CD14-positive monocyte (primary cell): ENCODE results near the gene NPNT. TPM values are rescaled to one million over a fixed set of nuclear protein-coding genes. Genes with fewer than 3 reads are reported as not detected.

Source experiments
- DNase-seq, 3 donors: peaks; one replicate each; pipeline ENCODE4 v3.0.0-alpha.2; 2011 to 2022
- H2AFZ ChIP-seq: 2 replicates; pipeline ENCODE4 v1.6.0; 2012; ENCODE audit warnings: mild to moderate bottlenecking, low read depth, low read length, inconsistent platforms; ENCODE audit not compliant: insufficient read depth, poor library complexity, severe bottlenecking
- H3K27ac ChIP-seq, 2 donors: 1 replicate in 1 of 2; 2 replicates in 1 of 2; pipeline ENCODE4 v1.5.1; 2012 to 2013; ENCODE audit warnings: low read length in 2 of 2, control low read depth in 1 of 2, inconsistent platforms in 1 of 2, low read depth in 1 of 2, mild to moderate bottlenecking in 1 of 2
- H3K27me3 ChIP-seq, 2 donors: one replicate each; pipeline versions ENCODE4 v1.6.0 to v1.6.1; 2011 to 2013; ENCODE audit warnings: low read length in 2 of 2; ENCODE audit not compliant: control insufficient read depth in 2 of 2, insufficient read depth in 2 of 2
- H3K36me3 ChIP-seq, 2 donors: replicated peaks in 1 of 2; 1 replicate in 1 of 2; 2 replicates in 1 of 2; pipeline versions ENCODE4 v1.5.1 to v1.6.1; 2012 to 2013; ENCODE audit warnings: low read length in 2 of 2, control low read depth in 1 of 2, inconsistent platforms in 1 of 2, mild to moderate bottlenecking in 1 of 2; ENCODE audit not compliant: insufficient read depth in 2 of 2, control insufficient read depth in 1 of 2
- H3K4me1 ChIP-seq, 2 donors: 1 replicate in 1 of 2; 2 replicates in 1 of 2; pipeline versions ENCODE4 v1.5.1 to v1.6.1; 2012 to 2013; ENCODE audit warnings: low read length in 2 of 2, control low read depth in 1 of 2, inconsistent platforms in 1 of 2, mild to moderate bottlenecking in 1 of 2, moderate library complexity in 1 of 2; ENCODE audit not compliant: insufficient read depth in 2 of 2, control insufficient read depth in 1 of 2
- H3K4me2 ChIP-seq: replicated peaks from 2 replicates; pipeline ENCODE3; 2012; ENCODE audit warnings: low read length, moderate library complexity, mild to moderate bottlenecking; ENCODE audit not compliant: poor library complexity, severe bottlenecking; ENCODE audit errors: extremely low read depth
- H3K4me3 ChIP-seq, 3 experiments: fragments of 200-600 bp in 1 of 3; sonication (generic) in 1 of 3; replicated peaks in 1 of 3; 1 replicate in 2 of 3; 2 replicates in 1 of 3; pipeline ENCODE4 v1.5.1; 2011 to 2013; ENCODE audit warnings: low read length in 3 of 3, mild to moderate bottlenecking in 3 of 3, control low read depth in 2 of 3, low read depth in 2 of 3, inconsistent platforms in 1 of 3, moderate library complexity in 1 of 3
- H3K79me2 ChIP-seq: 2 replicates; pipeline ENCODE4 v1.6.0; 2012; ENCODE audit warnings: mild to moderate bottlenecking, control low read depth, inconsistent platforms, low read length, moderate library complexity; ENCODE audit not compliant: insufficient read depth
- H3K9ac ChIP-seq: 2 replicates; pipeline ENCODE4 v1.6.0; 2017; ENCODE audit warnings: low read length, mild to moderate bottlenecking; ENCODE audit not compliant: insufficient read depth, poor library complexity, severe bottlenecking
- H3K9me3 ChIP-seq, 2 donors: replicated peaks in 1 of 2; 1 replicate in 1 of 2; 2 replicates in 1 of 2; pipeline versions ENCODE4 v1.5.1 to v1.6.1; 2012 to 2013; ENCODE audit warnings: low read length in 2 of 2, control low read depth in 1 of 2; ENCODE audit not compliant: control insufficient read depth in 1 of 2, insufficient read depth in 1 of 2
- H4K20me1 ChIP-seq: 2 replicates; pipeline ENCODE4 v1.6.0; 2012; ENCODE audit warnings: mild to moderate bottlenecking, low read length, control low read depth, moderate library complexity; ENCODE audit not compliant: insufficient read depth
- H3K27ac Mint-ChIP-seq, 7 donors: one replicate each; pipeline ENCODE4 v1.8.0; 2020; ENCODE audit warnings: mild to moderate bottlenecking in 7 of 7, mixed read lengths in 7 of 7, moderate library complexity in 6 of 7, inconsistent platforms in 2 of 7
- H3K27me3 Mint-ChIP-seq, 3 donors: one replicate each; pipeline ENCODE4 v1.8.0; 2021 to 2022; ENCODE audit warnings: low read depth in 3 of 3, mild to moderate bottlenecking in 3 of 3, mixed read lengths in 3 of 3, moderate library complexity in 3 of 3, inconsistent platforms in 1 of 3
- H3K36me3 Mint-ChIP-seq, 2 donors: one replicate each; pipeline ENCODE4 v1.8.0; 2020; ENCODE audit warnings: mixed read lengths in 2 of 2, inconsistent platforms in 1 of 2, mild to moderate bottlenecking in 1 of 2
- H3K4me1 Mint-ChIP-seq: one replicate; pipeline ENCODE4 v1.8.0; 2020; ENCODE audit warnings: mild to moderate bottlenecking, mixed read lengths
- H3K4me3 Mint-ChIP-seq, 2 donors: one replicate each; pipeline ENCODE4 v1.8.0; 2020; ENCODE audit warnings: mild to moderate bottlenecking in 2 of 2, mixed read lengths in 2 of 2, moderate library complexity in 1 of 2
- H3K9me3 Mint-ChIP-seq, 7 donors: one replicate each; pipeline ENCODE4 v1.8.0; 2020 to 2022; ENCODE audit warnings: mixed read lengths in 7 of 7, mild to moderate bottlenecking in 6 of 7, moderate library complexity in 6 of 7, inconsistent platforms in 2 of 7
- WGBS: methylation state at CpG from one replicate; pipeline ENCODE4 v1.1.5; 2013; ENCODE audit warnings: missing lambda C conversion rate; ENCODE audit not compliant: insufficient coverage; 5-methylcytosine and 5-hydroxymethylcytosine counted together
- intact Hi-C, 2 donors: fragments of 100-400 bp; cut with micrococcal nuclease; formaldehyde crosslinking; loops; one replicate each; pipeline versions ENCODE4 v1.15.0 to v1.15.1; 2023
- polyA plus RNA-seq, 3 donors: library from polyadenylated mRNA; depleted of rRNA in 1 of 3; unstranded in 2 of 3; stranded (reverse) in 1 of 3; fragments of 300-500 nt in 2 of 3; fragments of >200 nt in 1 of 3; fragmentation: Illumina TruSeq in 2 of 3; gene quantifications; 1 replicate in 2 of 3; 2 replicates in 1 of 3; pipeline ENCODE4 v1.2.3, GENCODE V29; 2012 to 2021
- TF ChIP-seq, protein P1 (sequence below): fragments of 200-600 bp; IDR thresholded peaks from one replicate; pipeline ENCODE4 v1.8.0; 2022; ENCODE audit warnings: antibody characterized with exemption, mild to moderate bottlenecking

Gene NPNT
- polyA plus RNA-seq, 3 donors: not detected

DNA sequence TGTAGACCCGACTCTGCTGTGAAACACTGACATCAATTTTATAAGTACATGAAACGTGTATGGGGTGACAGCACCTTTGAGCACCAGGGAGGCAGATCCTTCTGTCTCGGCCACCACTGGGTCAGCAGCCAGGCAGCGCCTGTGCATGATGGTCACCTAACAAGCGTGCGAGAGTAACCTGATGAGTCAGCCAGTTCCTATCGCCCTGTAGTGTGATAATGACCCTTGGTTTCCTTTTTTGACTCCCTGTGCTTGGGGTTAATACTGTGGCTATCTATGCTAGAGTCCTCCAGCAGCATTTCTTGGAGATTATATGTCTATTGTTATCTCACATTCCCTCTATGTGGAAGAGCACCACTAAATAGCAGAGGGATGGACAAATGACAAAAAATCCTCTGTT lies 101.6 kb downstream of the NPNT start:
- Histone ChIP-seq H3K9ac (no peak overlapping the region), H3K27me3 (no peaks in the 10 kb centered on the region), H3K27ac (no peak overlapping the region), H3K36me3 (no peaks in the 10 kb centered on the region), H4K20me1 (no peaks in the 10 kb centered on the region), H3K4me1 (no peaks in the 10 kb centered on the region), H2AFZ (no peak overlapping the region), H3K4me3 (no peak overlapping the region), H3K79me2 (no peaks in the 10 kb centered on the region), H3K9me3 (no peaks in the 10 kb centered on the region), H3K4me2 (no peak overlapping the region)
- H3K4me3 Mint-ChIP-seq: no peak overlapping the region
- H3K9me3 Mint-ChIP-seq: peaks cover 0 to 3% (median 2%) of the 10 kb centered on the region in 7 donors
- DNase-seq: no peak
- intact Hi-C loops: no loop called here
- TF ChIP-seq, protein P1, sequence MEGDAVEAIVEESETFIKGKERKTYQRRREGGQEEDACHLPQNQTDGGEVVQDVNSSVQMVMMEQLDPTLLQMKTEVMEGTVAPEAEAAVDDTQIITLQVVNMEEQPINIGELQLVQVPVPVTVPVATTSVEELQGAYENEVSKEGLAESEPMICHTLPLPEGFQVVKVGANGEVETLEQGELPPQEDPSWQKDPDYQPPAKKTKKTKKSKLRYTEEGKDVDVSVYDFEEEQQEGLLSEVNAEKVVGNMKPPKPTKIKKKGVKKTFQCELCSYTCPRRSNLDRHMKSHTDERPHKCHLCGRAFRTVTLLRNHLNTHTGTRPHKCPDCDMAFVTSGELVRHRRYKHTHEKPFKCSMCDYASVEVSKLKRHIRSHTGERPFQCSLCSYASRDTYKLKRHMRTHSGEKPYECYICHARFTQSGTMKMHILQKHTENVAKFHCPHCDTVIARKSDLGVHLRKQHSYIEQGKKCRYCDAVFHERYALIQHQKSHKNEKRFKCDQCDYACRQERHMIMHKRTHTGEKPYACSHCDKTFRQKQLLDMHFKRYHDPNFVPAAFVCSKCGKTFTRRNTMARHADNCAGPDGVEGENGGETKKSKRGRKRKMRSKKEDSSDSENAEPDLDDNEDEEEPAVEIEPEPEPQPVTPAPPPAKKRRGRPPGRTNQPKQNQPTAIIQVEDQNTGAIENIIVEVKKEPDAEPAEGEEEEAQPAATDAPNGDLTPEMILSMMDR: no peak
- no peak overlapping the region for H3K27ac Mint-ChIP-seq
- H3K27me3 Mint-ChIP-seq: no peaks in the 10 kb centered on the region
- no peaks in the 10 kb centered on the region for H3K4me1 Mint-ChIP-seq
- H3K36me3 Mint-ChIP-seq: no peaks in the 10 kb centered on the region
- WGBS: 100% methylated on average over 3 of the region's 7 CpGs

DNA sequence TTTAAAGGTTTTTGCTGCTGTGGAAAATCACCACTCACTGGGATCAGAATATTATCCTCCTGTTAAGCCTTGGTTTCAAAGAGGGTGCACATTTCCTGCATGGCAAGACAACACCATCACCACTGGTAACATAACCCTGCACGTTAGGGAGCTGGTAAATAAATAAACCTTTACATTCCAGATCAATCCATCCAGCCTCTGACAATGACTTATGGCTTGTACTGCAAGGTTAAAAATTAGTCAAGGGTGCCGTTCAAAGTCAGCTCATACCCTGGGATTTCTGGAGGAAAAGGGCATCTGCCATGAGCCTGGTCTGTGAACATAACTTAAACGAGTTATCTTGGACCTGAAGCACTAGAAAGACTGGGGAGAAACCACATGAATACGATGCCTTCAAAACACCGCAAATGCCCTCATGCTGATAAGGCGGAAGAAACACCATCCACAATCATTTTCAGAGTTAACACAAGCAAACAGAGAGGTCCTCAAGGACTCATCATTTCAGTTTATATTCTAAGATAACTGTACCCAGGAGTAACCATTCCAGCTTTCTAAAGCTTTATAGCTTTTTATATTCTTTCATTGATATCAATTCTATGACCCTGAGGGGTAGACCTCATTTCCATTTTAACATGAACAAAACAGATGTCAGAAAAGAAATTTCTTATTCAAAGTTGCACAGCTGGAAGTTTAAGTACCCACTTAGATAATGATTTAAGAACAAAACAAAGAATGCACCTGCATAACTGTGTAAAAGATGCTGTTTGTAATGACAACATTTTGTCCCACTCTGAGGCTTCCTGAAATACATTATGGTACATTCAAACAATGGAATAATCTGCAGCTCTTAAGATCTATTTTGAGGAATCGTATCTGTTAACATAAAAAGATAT lies 103.1 kb downstream of the NPNT start:
- no peak for DNase-seq
- Histone ChIP-seq H3K27me3 (no peaks in the 10 kb centered on the region), H3K79me2 (no peaks in the 10 kb centered on the region), H4K20me1 (no peaks in the 10 kb centered on the region), H3K4me2 (no peak overlapping the region), H3K9ac (no peak overlapping the region), H3K9me3 (no peaks in the 10 kb centered on the region), H2AFZ (no peak overlapping the region), H3K4me3 (no peak overlapping the region), H3K27ac (no peak overlapping the region), H3K36me3 (no peaks in the 10 kb centered on the region), H3K4me1 (no peaks in the 10 kb centered on the region)
- Mint-ChIP-seq H3K27ac (no peak overlapping the region), H3K36me3 (no peaks in the 10 kb centered on the region), H3K27me3 (no peaks in the 10 kb centered on the region), H3K4me1 (no peaks in the 10 kb centered on the region), H3K4me3 (no peak overlapping the region), H3K9me3 (peaks cover 0 to 3% (median 2%) of the 10 kb centered on the region in 7 donors)
- intact Hi-C loops: no loop called here
- 94% methylated on average over 5 of the region's 7 CpGs for WGBS
- TF ChIP-seq, protein P1: no peak
